ENCODE results near the gene ZNHIT3. TPM values are rescaled to one million over a fixed set of nuclear protein-coding genes. Genes with fewer than 3 reads are reported as not detected.

ZNHIT3 gene
- total and polyA plus RNA-seq, 10 of the 15 experiments (the other 5 are each of a cell fraction or from before 2014, with no cell fraction given) = 34.1 to 128 (median 55.6) TPM

- Histone ChIP-seq H3K9ac (ENCODE audit: control insufficient read depth, insufficient read depth, low read length) (no peak overlapping the region), H3K36me3 (ENCODE audit: control insufficient read depth in 2 of 2, insufficient read depth in 2 of 2, low read length in 1 of 2) (peaks cover 26 to 27% of the 10 kb centered on the region in 2 experiments), H3K4me2 (ENCODE audit: control insufficient read depth, insufficient read depth) (no peak overlapping the region), H3K79me2 (ENCODE audit: control insufficient read depth, insufficient read depth, low read length) (no peaks in the 10 kb centered on the region), H3K4me3 (no peak overlapping the region), H3K4me1 (ENCODE audit: control insufficient read depth, insufficient read depth, low read length) (no peaks in the 10 kb centered on the region), H3K9me3 (replicated peaks; ENCODE audit: control insufficient read depth, insufficient read depth, low read length) (no peaks in the 10 kb centered on the region), H3K27me3 (replicated peaks in 1 of 2; ENCODE audit: control insufficient read depth in 2 of 2, insufficient read depth in 2 of 2, low read length in 1 of 2) (no peaks in the 10 kb centered on the region), H3K27ac (ENCODE audit: control insufficient read depth, insufficient read depth) (no peak overlapping the region), H2AFZ (ENCODE audit: control insufficient read depth, low read depth, low read length) (no peak overlapping the region), H4K20me1 (ENCODE audit: control insufficient read depth, insufficient read depth) (no peaks in the 10 kb centered on the region)
- ATAC-seq (no peak), FAIRE-seq (no peak), DNase-seq (ENCODE audit: low read depth, low spot score) (no peak)
- TF ChIP-seq ZNF207 (IDR thresholded peaks at IDR 0.05; ENCODE audit: borderline replicate concordance) = no peak
- BruUV-seq (replicated peaks) = no TSS peak
- in situ Hi-C loops (cut with MboI) (no loop called here), intact Hi-C loops (cut with micrococcal nuclease; ENCODE audit: unreplicated experiment) (no loop called here)
- WGBS (ENCODE audit: insufficient coverage, insufficient replicate concordance, low lambda C conversion rate, missing lambda C conversion rate) = 98% methylated on average over 3 of the region's 6 CpGs
- ChIA-PET SMC1A (ENCODE audit: uncharacterized antibody, unreplicated experiment) (no interaction called here), RAD21 (ENCODE audit: unreplicated experiment) (no interaction called here), CTCF (no interaction called here), POLR2A (no interaction called here)
Observed at GRCh38 chr17:36501963-36502362, 15.5 kb downstream of the ZNHIT3 start.

DNA sequence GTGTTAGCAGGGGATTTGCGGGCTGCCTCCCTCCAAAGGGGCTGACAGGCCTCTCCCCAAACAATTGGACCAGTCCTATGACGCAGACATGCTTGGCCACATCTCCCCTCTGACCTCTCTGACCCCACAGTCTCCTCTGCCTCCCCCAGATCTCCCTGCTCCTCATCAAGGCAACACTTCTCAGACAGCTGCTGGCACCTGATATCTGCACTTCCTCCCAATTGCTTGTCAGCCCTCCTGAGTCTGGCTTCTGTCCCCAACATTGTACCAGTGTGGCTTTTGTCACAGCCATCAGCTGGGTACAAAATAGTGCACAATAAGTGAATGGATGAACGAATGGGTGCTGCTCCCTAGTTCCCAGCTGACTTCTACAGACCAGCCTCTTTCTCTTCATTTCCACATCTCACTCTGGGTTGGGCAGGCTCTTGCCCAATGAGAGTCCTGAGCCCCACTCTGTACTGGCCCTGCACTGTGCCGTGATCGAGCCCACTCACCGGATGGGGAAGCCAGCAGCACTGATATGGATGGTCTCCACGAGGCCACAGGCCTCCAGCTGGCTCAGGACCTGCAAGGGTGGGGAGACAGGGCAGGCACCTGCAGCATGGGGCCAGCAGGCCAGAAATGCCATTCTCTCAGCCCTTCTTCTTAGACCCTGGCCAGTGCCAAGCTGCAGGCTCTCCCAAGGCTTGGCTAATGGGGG, 17.1 kb downstream of the ZNHIT3 start:
- BruUV-seq (replicated peaks) = no TSS peak
- ChIA-PET SMC1A (ENCODE audit: uncharacterized antibody, unreplicated experiment) (no interaction called here), RAD21 (ENCODE audit: unreplicated experiment) (no interaction called here), CTCF (no interaction called here), POLR2A (no interaction called here)
- Histone ChIP-seq H2AFZ (ENCODE audit: control insufficient read depth, low read depth, low read length) (no peak overlapping the region), H3K27me3 (replicated peaks in 1 of 2; ENCODE audit: control insufficient read depth in 2 of 2, insufficient read depth in 2 of 2, low read length in 1 of 2) (no peaks in the 10 kb centered on the region), H3K27ac (ENCODE audit: control insufficient read depth, insufficient read depth) (no peak overlapping the region), H3K4me1 (ENCODE audit: control insufficient read depth, insufficient read depth, low read length) (no peaks in the 10 kb centered on the region), H3K79me2 (ENCODE audit: control insufficient read depth, insufficient read depth, low read length) (no peaks in the 10 kb centered on the region), H3K36me3 (ENCODE audit: control insufficient read depth in 2 of 2, insufficient read depth in 2 of 2, low read length in 1 of 2) (peaks cover 25 to 29% of the 10 kb centered on the region in 2 experiments), H4K20me1 (ENCODE audit: control insufficient read depth, insufficient read depth) (no peaks in the 10 kb centered on the region), H3K9ac (ENCODE audit: control insufficient read depth, insufficient read depth, low read length) (no peak overlapping the region), H3K4me3 (no peak overlapping the region), H3K9me3 (replicated peaks; ENCODE audit: control insufficient read depth, insufficient read depth, low read length) (no peaks in the 10 kb centered on the region), H3K4me2 (ENCODE audit: control insufficient read depth, insufficient read depth) (no peak overlapping the region)
- intact Hi-C loops (cut with micrococcal nuclease; ENCODE audit: unreplicated experiment) (no loop called here), in situ Hi-C loops (cut with MboI) (no loop called here)
- FAIRE-seq (no peak), DNase-seq (ENCODE audit: low read depth, low spot score) (no peak), ATAC-seq (no peak)
- 97% methylated on average over 7 of the region's 7 CpGs for WGBS (ENCODE audit: insufficient coverage, insufficient replicate concordance, low lambda C conversion rate, missing lambda C conversion rate)
- TF ChIP-seq IRF3 (IDR thresholded peaks at IDR 0.05) = no peak
- TF ChIP-seq BACH1 (IDR thresholded peaks at IDR 0.05; ENCODE audit: borderline replicate concordance) = no peak
- no peak for TF ChIP-seq PML (IDR thresholded peaks at IDR 0.05; ENCODE audit: low read length)
- TF ChIP-seq ZNF384 (IDR thresholded peaks at IDR 0.05; ENCODE audit: borderline replicate concordance, low read depth, low read length) = no peak
- TF ChIP-seq RBBP5 (conservative IDR thresholded peaks at IDR 0.05) = no peak
- TF ChIP-seq, protein P1, sequence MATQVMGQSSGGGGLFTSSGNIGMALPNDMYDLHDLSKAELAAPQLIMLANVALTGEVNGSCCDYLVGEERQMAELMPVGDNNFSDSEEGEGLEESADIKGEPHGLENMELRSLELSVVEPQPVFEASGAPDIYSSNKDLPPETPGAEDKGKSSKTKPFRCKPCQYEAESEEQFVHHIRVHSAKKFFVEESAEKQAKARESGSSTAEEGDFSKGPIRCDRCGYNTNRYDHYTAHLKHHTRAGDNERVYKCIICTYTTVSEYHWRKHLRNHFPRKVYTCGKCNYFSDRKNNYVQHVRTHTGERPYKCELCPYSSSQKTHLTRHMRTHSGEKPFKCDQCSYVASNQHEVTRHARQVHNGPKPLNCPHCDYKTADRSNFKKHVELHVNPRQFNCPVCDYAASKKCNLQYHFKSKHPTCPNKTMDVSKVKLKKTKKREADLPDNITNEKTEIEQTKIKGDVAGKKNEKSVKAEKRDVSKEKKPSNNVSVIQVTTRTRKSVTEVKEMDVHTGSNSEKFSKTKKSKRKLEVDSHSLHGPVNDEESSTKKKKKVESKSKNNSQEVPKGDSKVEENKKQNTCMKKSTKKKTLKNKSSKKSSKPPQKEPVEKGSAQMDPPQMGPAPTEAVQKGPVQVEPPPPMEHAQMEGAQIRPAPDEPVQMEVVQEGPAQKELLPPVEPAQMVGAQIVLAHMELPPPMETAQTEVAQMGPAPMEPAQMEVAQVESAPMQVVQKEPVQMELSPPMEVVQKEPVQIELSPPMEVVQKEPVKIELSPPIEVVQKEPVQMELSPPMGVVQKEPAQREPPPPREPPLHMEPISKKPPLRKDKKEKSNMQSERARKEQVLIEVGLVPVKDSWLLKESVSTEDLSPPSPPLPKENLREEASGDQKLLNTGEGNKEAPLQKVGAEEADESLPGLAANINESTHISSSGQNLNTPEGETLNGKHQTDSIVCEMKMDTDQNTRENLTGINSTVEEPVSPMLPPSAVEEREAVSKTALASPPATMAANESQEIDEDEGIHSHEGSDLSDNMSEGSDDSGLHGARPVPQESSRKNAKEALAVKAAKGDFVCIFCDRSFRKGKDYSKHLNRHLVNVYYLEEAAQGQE (IDR thresholded peaks at IDR 0.05; ENCODE audit: low read depth, low read length) = no peak
- no peak for TF ChIP-seq KAT2A (conservative IDR thresholded peaks at IDR 0.05; ENCODE audit: control insufficient read depth, low read depth, low read length)
- no peak for TF ChIP-seq NFIC (IDR thresholded peaks at IDR 0.05; ENCODE audit: low read depth, low read length)
- TF ChIP-seq DPF2 (IDR thresholded peaks at IDR 0.05) = no peak
- no peak for TF ChIP-seq CBFB (IDR thresholded peaks at IDR 0.05; ENCODE audit: low read depth)
- TF ChIP-seq TCF3 (IDR thresholded peaks at IDR 0.05; ENCODE audit: borderline replicate concordance, insufficient read depth, low read depth, low read length) = no peak
